Body of pancreas (tissue), 4 donors: Measurements from ENCODE around the gene PRSS38.

ENCODE experiments used
- CTCF ChIP-seq, 7 experiments: fragments of 450-650 bp in 4 of 7; fragments of 200-600 bp in 3 of 7; sonication (generic) in 3 of 7; IDR thresholded peaks; one replicate each; pipeline ENCODE4 v1.5.1; 2016 to 2019; ENCODE audit warnings: antibody characterized with exemption in 7 of 7
- POLR2A ChIP-seq, 3 donors: fragments of 450-650 bp; IDR thresholded peaks; one replicate each; pipeline ENCODE4 v1.6.1; 2016; ENCODE audit warnings: antibody characterized with exemption in 3 of 3, mild to moderate bottlenecking in 2 of 3

DNA sequence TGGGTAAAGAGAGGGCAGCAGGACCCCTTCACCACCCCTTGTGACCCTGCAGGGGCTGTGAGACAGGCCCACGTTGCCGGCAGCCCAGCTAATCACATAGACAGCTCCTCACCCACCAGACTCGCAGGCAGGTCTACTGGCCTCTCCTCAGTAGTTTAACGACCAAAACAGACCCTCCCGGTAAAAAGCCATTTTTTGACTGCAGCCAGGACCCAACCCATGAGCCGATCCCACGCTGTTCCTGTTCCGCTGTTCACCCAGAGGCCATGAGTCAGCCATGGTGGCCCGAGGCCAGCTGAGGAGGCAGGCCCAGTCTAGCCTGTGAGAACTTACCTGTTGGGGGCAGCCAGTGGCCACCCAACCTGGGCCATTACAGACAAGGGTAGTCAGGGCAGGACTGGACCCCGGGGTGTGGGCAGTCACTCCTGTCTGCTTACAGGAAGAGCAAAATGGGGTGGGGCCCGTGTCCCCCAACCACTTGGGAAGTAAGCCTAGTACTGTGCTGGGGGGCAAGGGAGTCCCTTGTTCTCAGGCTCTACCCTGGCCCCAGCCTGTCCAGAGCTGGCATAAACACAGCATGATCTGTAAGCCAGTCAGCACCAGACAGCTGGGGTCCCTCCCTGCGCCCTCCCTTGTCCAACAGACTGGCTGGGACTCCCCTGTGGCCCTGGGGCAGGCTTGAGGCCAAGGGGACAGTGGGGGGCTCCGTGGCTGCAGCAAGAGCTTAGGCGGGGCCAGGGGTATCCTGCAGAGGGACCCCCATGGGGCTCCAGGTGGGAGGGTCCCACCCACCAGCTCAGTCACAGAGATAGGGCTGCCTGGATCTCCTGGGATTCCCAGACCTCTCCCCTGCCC lies 70.4 kb downstream of the PRSS38 start:
- TF ChIP-seq CTCF (IDR thresholded peaks at IDR 0.05) (no peak), POLR2A (IDR thresholded peaks at IDR 0.05) (no peak)
